Activated B cell treated with CpG ODN at 0.5 μM for 24 hours (primary cell): ENCODE data around the gene MYADML2. TPM values are rescaled to one million over a fixed set of nuclear protein-coding genes. Genes with fewer than 3 reads are reported as not detected.

Source experiments
- ATAC-seq: fragments of 200-7000 bp; cut with Tn5 transposase; one replicate; pipeline ENCODE4 v1.10.0; 2021; ENCODE audit warnings: low read depth, mild to moderate bottlenecking, moderate library complexity
- CTCF ChIA-PET: fragments of 350-600 bp; sonication (Branson Sonifier 250); formaldehyde crosslinking; loops from one replicate; lab custom pipeline; 2021; ENCODE audit warnings: antibody characterized with exemption; lab: Charles Lee
- POLR2A ChIA-PET: fragments of 350-600 bp; sonication (Branson Sonifier 250); formaldehyde crosslinking; loops from one replicate; lab custom pipeline; 2021; ENCODE audit warnings: antibody characterized with exemption; lab: Charles Lee
- DNase-seq: peaks from one replicate; pipeline ENCODE4 v3.0.0; 2022
- H3K27ac Mint-ChIP-seq: one replicate; pipeline ENCODE4 v1.8.0; 2020; ENCODE audit warnings: mixed read lengths
- H3K27me3 Mint-ChIP-seq: one replicate; pipeline ENCODE4 v1.8.0; 2021; ENCODE audit warnings: mixed read lengths
- H3K36me3 Mint-ChIP-seq: one replicate; pipeline ENCODE4 v1.8.0; 2021; ENCODE audit warnings: low read depth, mixed read lengths
- H3K4me1 Mint-ChIP-seq: one replicate; pipeline ENCODE4 v1.8.0; 2021; ENCODE audit warnings: mixed read lengths
- H3K4me3 Mint-ChIP-seq: one replicate; pipeline ENCODE4 v1.8.0; 2020; ENCODE audit warnings: mild to moderate bottlenecking, mixed read lengths
- H3K9me3 Mint-ChIP-seq: one replicate; pipeline ENCODE4 v1.8.0; 2020; ENCODE audit warnings: mixed read lengths
- CTCF ChIP-seq: fragments of 200-600 bp; IDR thresholded peaks from one replicate; pipeline ENCODE4 v1.8.0; 2022; ENCODE audit warnings: antibody characterized with exemption, mild to moderate bottlenecking
- intact Hi-C: fragments of 100-400 bp; cut with micrococcal nuclease; formaldehyde crosslinking; loops from one replicate; pipeline ENCODE4 v1.15.1; 2024
- total RNA-seq: library from RNA; stranded (reverse); gene quantifications from 2 replicates; pipeline ENCODE4 v1.2.3, GENCODE V29; 2022

MYADML2 gene
- total RNA-seq, 1 donor from 2014 or later: not detected

GRCh38 chr17:81909966-81910839 is 36.8 kb downstream of the MYADML2 start:
- peaks cover 47% of the 10 kb centered on the region for H3K36me3 Mint-ChIP-seq
- POLR2A ChIA-PET: interaction anchor here (1.9 kb wide), 1 partner anchor 18 kb away, joined by 6 read pairs; the partner anchor contains the start of gene ANAPC11

DNA sequence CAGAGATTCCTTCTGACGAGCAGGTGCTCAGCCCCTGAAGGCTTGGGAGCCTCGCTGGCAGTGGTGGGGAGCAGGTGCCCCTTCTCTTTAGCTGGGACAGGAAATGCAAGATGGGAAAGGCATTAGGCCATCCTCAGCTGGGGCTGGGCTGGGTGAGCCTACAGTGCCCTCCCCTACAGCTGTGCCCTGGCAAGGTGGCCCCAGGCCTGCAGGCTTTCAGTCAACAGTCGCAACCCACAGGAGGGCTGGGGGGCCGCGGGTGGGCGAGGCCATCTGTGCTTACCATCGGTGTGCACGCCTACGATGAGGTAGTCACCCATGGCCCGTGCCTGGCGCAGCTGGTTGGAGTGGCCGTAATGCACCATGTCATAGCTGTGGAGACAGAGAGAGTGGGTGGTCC is 37.8 kb downstream of the MYADML2 start:
- no peak for ATAC-seq
- POLR2A ChIA-PET: interaction anchor here (1.9 kb wide), 1 partner anchor 17 kb away, joined by 6 read pairs; the partner anchor contains the start of gene ANAPC11

More at GRCh38 chr17:81909966-81910839, 36.8 kb downstream of the MYADML2 start:
- ATAC-seq (no peak), DNase-seq (no peak)
- H3K4me3 Mint-ChIP-seq: peak overlapping the region; percentile 85
- TF ChIP-seq CTCF: no peak
- H3K27ac Mint-ChIP-seq: no peak overlapping the region
- peaks cover 9% of the 10 kb centered on the region for H3K4me1 Mint-ChIP-seq
- no peaks in the 10 kb centered on the region for H3K9me3 Mint-ChIP-seq
- intact Hi-C loops: no loop called here
- H3K27me3 Mint-ChIP-seq: no peaks in the 10 kb centered on the region
- CTCF ChIA-PET: no interaction called here

GRCh38 chr17:81908793-81909192 is 38.2 kb downstream of the MYADML2 start:
- POLR2A ChIA-PET: interaction anchor here (1.9 kb wide), 1 partner anchor 17 kb away, joined by 6 read pairs; the partner anchor contains the start of gene ANAPC11
- H3K27me3 Mint-ChIP-seq: no peaks in the 10 kb centered on the region
- no peak overlapping the region for H3K4me3 Mint-ChIP-seq
- no peaks in the 10 kb centered on the region for H3K9me3 Mint-ChIP-seq
- no peak for TF ChIP-seq CTCF
- no peak overlapping the region for H3K27ac Mint-ChIP-seq
- H3K4me1 Mint-ChIP-seq: peaks cover 9% of the 10 kb centered on the region
- peaks cover 41% of the 10 kb centered on the region for H3K36me3 Mint-ChIP-seq
- intact Hi-C loops: no loop called here
- ATAC-seq (no peak), DNase-seq (no peak)
- CTCF ChIA-PET: no interaction called here

More for the DNA sequence above, 37.8 kb downstream of the MYADML2 start:
- Mint-ChIP-seq H3K4me1 (peaks cover 9% of the 10 kb centered on the region), H3K4me3 (peak overlapping the region; percentile 28), H3K27me3 (no peaks in the 10 kb centered on the region), H3K36me3 (peaks cover 43% of the 10 kb centered on the region), H3K27ac (no peak overlapping the region), H3K9me3 (no peaks in the 10 kb centered on the region)
- CTCF ChIA-PET: no interaction called here
- intact Hi-C loops: no loop called here
- no peak for DNase-seq
- TF ChIP-seq CTCF: no peak

DNA sequence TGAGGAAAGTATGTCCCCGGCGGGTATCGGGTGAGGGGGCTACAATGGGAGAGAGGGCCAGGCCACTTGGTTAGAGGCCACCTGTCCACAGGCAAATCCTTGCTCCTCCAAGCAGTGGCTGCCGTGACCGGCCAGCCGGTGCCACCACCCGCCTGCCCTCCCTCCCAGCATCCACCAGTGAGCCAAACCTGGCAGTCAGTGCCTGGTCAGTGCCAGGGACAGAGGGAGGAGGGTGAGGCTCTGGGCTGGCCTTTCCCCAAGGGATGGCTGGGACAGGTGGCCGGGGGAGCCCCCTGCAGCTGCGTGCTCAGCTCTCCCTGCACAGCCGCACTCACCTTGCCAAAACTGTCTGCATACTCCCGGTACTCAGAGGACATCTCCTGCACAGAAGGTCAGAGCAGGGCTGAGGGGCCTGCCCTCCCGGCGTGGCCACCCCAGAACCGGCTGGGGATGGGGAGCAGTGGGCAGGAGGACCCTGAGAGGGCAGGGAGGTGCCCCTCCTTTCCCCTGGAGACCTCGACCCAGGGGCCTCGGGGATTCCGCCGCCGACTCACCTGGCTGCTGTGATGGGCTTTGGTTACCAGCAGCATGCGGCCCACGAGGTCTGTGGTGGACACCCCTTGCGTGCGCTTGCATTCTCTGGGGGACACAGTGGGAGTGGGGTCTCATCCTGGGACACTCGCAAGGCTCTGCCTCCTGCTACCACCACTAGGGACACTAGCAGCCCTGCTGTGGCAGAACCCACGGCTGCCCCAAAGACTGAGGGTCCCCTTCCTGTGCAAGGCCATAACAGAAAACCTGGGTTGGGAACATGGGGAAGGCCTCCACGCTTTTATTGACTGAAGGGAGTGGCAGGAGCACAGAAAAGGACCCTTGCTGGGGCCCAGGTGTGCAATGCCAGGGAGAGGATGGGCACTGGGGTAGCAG is 39.6 kb downstream of the MYADML2 start:
- POLR2A ChIA-PET: no interaction called here
- Mint-ChIP-seq H3K27me3 (no peaks in the 10 kb centered on the region), H3K27ac (no peak overlapping the region), H3K4me1 (peaks cover 9% of the 10 kb centered on the region), H3K9me3 (no peaks in the 10 kb centered on the region), H3K4me3 (no peak overlapping the region), H3K36me3 (peaks cover 28% of the 10 kb centered on the region)
- DNase-seq: no peak
- TF ChIP-seq CTCF: no peak
- CTCF ChIA-PET: no interaction called here
- ATAC-seq: no peak
- intact Hi-C loops: no loop called here
